Head of caudate nucleus (tissue), 42 donors: ENCODE results near the gene CNTNAP1.

ENCODE experiments used
- DNase-seq, 42 donors: peaks; one replicate each; pipeline versions ENCODE4 v3.0.0 to v3.0.0-alpha.2; 2020 to 2021; ENCODE audit warnings: mixed read lengths in 7 of 42
- intact Hi-C: fragments of 100-400 bp; cut with DNase I; formaldehyde crosslinking; loops from one replicate; pipeline ENCODE4 v1.15.0; 2022

CNTNAP1 gene

GRCh38 chr17:42669705-42669976, 12.7 kb upstream of the CNTNAP1 start:
- DNase-seq, result no peak
- intact Hi-C loops, result no loop called here

- DNase-seq, result peak in 6 of 42 donors; percentile 25 to 56 (median 40)
- intact Hi-C loops, result no loop called here
These were observed 12.1 kb upstream of the CNTNAP1 start for GRCh38 chr17:42669977-42670788.

- no peak for DNase-seq
- intact Hi-C loops, result no loop called here
These were observed 11.3 kb upstream of the CNTNAP1 start for GRCh38 chr17:42670789-42671657.

- intact Hi-C loops, result no loop called here
- no peak for DNase-seq
These were observed 10.3 kb upstream of the CNTNAP1 start for GRCh38 chr17:42672038-42672437.

GRCh38 chr17:42673266-42673884, 9.0 kb upstream of the CNTNAP1 start:
- intact Hi-C loops, result no loop called here
- DNase-seq, result no peak

GRCh38 chr17:42673885-42674754, 8.2 kb upstream of the CNTNAP1 start:
- intact Hi-C loops, result no loop called here
- DNase-seq, result peak in 11 of 42 donors; percentile 22 to 58 (median 47)

GRCh38 chr17:42674755-42675347, 7.5 kb upstream of the CNTNAP1 start:
- no peak for DNase-seq
- intact Hi-C loops, result loop anchor here (5.0 kb wide), 2 partner anchors 68 to 98 kb away; partner anchors contain the start of genes PSMC3IP, RETREG3 and TUBG1

- peak in 4 of 42 donors; percentile 23 to 50 (median 36) for DNase-seq
- intact Hi-C loops, result loop anchor here (5.0 kb wide), 2 partner anchors 68 to 98 kb away; partner anchors contain the start of genes PSMC3IP, RETREG3 and TUBG1
These were observed 6.9 kb upstream of the CNTNAP1 start for GRCh38 chr17:42675348-42675964.

GRCh38 chr17:42675965-42676423, 6.3 kb upstream of the CNTNAP1 start:
- peak in 9 of 42 donors; percentile 20 to 55 (median 43) for DNase-seq
- intact Hi-C loops, result loop anchor here (5.0 kb wide), 2 partner anchors 69 to 99 kb away; partner anchors contain the start of genes PSMC3IP, RETREG3 and TUBG1

GRCh38 chr17:42676424-42677011, 5.8 kb upstream of the CNTNAP1 start, which contains the start of gene PLEKHH3:
Gene PLEKHH3, minus strand, starts transcription at chr17:42676994. Its CDS starts 431 bp downstream, at chr17:42676563.
- intact Hi-C loops, result loop anchor here (5.0 kb wide), 2 partner anchors 69 to 99 kb away; partner anchors contain the start of genes PSMC3IP, RETREG3 and TUBG1
- peak in 2 of 42 donors; percentile 23 to 26 for DNase-seq

GRCh38 chr17:42677012-42677857, 5.1 kb upstream of the CNTNAP1 start:
- intact Hi-C loops, result loop anchor here (5.0 kb wide), 2 partner anchors 70 to 100 kb away; partner anchors contain the start of genes PSMC3IP, RETREG3 and TUBG1

GRCh38 chr17:42677921-42678781, 4.2 kb upstream of the CNTNAP1 start:
- DNase-seq, result peak; percentile 64 to 93 (median 86)
- intact Hi-C loops, result loop anchor here (5.0 kb wide), 2 partner anchors 71 to 101 kb away; partner anchors contain the start of genes PSMC3IP, RETREG3 and TUBG1

More at GRCh38 chr17:42677012-42677857, 5.1 kb upstream of the CNTNAP1 start:
- peak; percentile 98 to 100 (median 99) for DNase-seq

- intact Hi-C loops, result loop anchor here (5.0 kb wide), 2 partner anchors 72 to 102 kb away; partner anchors contain the start of genes PSMC3IP, RETREG3 and TUBG1
- peak in 26 of 42 donors; percentile 27 to 76 (median 57) for DNase-seq
These were observed 3.3 kb upstream of the CNTNAP1 start for GRCh38 chr17:42678951-42679491.
